PC-3 (cell line): ENCODE results near the gene DIP2B. TPM values are rescaled to one million over a fixed set of nuclear protein-coding genes. Genes with fewer than 3 reads are reported as not detected.

Experiments
- ATAC-seq: fragments of 200-7000 bp; cut with Tn5 transposase; 2 replicates; pipeline ENCODE4 v1.9.1; 2020; ENCODE audit warnings: mild to moderate bottlenecking, moderate library complexity
- BruUV-seq: library from RNA; stranded (reverse); fragments of 400-500 nt; replicated peaks from 2 replicates; lab custom pipeline; 2021; lab: Mats Ljungman, UMichigan
- CTCF ChIA-PET: fragments of 300-600 bp; sonication (Branson Sonifier 250); formaldehyde crosslinking; loops from one replicate; lab custom pipeline; 2022; ENCODE audit warnings: antibody characterized with exemption; lab: Charles Lee
- POLR2A ChIA-PET: fragments of 300-600 bp; sonication (Branson Sonifier 250); formaldehyde crosslinking; loops from one replicate; lab custom pipeline; 2022; ENCODE audit warnings: antibody characterized with exemption; ENCODE audit not compliant: unreplicated experiment; lab: Charles Lee
- DNase-seq: peaks from one replicate; pipeline ENCODE4 v3.0.0-alpha.2; 2015
- H2AFZ ChIP-seq: fragments of 300-600 bp; sonication (generic); 2 replicates; pipeline ENCODE4 v1.6.0; 2016; ENCODE audit warnings: antibody characterized with exemption, low read length
- H3F3A ChIP-seq: fragments of 300-600 bp; sonication (generic); one replicate; pipeline ENCODE4 v1.6.0; 2017; ENCODE audit warnings: antibody characterized with exemption, low read length, control low read depth, mild to moderate bottlenecking; ENCODE audit not compliant: unreplicated experiment
- H3K27ac ChIP-seq: fragments of 300-600 bp; sonication (generic); 2 replicates; pipeline ENCODE4 v1.5.1; 2016; ENCODE audit warnings: mild to moderate bottlenecking, low read length
- H3K27me3 ChIP-seq: fragments of 300-600 bp; sonication (generic); 2 replicates; pipeline ENCODE4 v1.6.1; 2016; ENCODE audit warnings: low read length, mixed read lengths
- H3K36me3 ChIP-seq: fragments of 300-600 bp; sonication (generic); 2 replicates; pipeline ENCODE4 v1.6.1; 2016; ENCODE audit warnings: low read depth, mixed run types, low read length, mixed read lengths
- H3K4me1 ChIP-seq: fragments of 300-600 bp; sonication (generic); 2 replicates; pipeline ENCODE4 v1.5.1; 2016; ENCODE audit warnings: low read length; ENCODE audit not compliant: insufficient read depth
- H3K4me2 ChIP-seq: fragments of 300-600 bp; sonication (generic); 2 replicates; pipeline ENCODE4 v1.6.0; 2016; ENCODE audit warnings: low read length
- H3K4me3 ChIP-seq: fragments of 300-600 bp; sonication (generic); 2 replicates; pipeline ENCODE4 v1.5.1; 2016; ENCODE audit warnings: mild to moderate bottlenecking, low read length, mixed read lengths
- H3K79me2 ChIP-seq: fragments of 300-600 bp; sonication (generic); 2 replicates; pipeline ENCODE4 v1.6.1; 2017; ENCODE audit warnings: low read length, mixed read lengths
- H3K9ac ChIP-seq: fragments of 300-600 bp; sonication (generic); 2 replicates; pipeline ENCODE4 v1.6.0; 2016; ENCODE audit warnings: mild to moderate bottlenecking, low read length
- H3K9me2 ChIP-seq: fragments of 300-600 bp; sonication (generic); replicated peaks from 2 replicates; pipeline ENCODE4 v1.6.1; 2016; ENCODE audit warnings: mixed run types, low read length, mixed read lengths
- H3K9me3 ChIP-seq: fragments of 300-600 bp; sonication (generic); 2 replicates; pipeline ENCODE4 v1.6.1; 2016; ENCODE audit warnings: low read length, mixed read lengths
- H4K20me1 ChIP-seq: fragments of 300-600 bp; sonication (generic); 2 replicates; pipeline ENCODE4 v1.6.1; 2016; ENCODE audit warnings: low read length, mixed read lengths
- EZH2 ChIP-seq: fragments of 300-600 bp; sonication (generic); IDR thresholded peaks from one replicate; pipeline ENCODE4 v1.6.1; 2017; ENCODE audit warnings: antibody characterized with exemption, mild to moderate bottlenecking, low read length; ENCODE audit not compliant: unreplicated experiment
- EZH2phosphoT487 ChIP-seq: fragments of 300-600 bp; sonication (generic); IDR thresholded peaks from 2 replicates; pipeline ENCODE4 v1.6.1; 2018; ENCODE audit warnings: mild to moderate bottlenecking, antibody characterized with exemption, low read length, borderline replicate concordance
- intact Hi-C: fragments of 100-400 bp; cut with micrococcal nuclease; formaldehyde crosslinking; loops from 2 replicates; pipeline ENCODE4 v1.9.0; 2023
- total RNA-seq: library from RNA; depleted of rRNA; stranded (reverse); fragments of >200 nt; gene quantifications from 2 replicates; pipeline ENCODE4 v1.2.3, GENCODE V29; 2014
- TF ChIP-seq, protein P1 (sequence below): fragments of 300-600 bp; sonication (generic); conservative IDR thresholded peaks from 2 replicates; pipeline ENCODE4 v1.5.1; 2017; ENCODE audit warnings: antibody characterized with exemption, low read depth, mild to moderate bottlenecking, low read length

DIP2B gene
- total RNA-seq, 1 experiment from 2014 or later, result 36.3 TPM

DNA sequence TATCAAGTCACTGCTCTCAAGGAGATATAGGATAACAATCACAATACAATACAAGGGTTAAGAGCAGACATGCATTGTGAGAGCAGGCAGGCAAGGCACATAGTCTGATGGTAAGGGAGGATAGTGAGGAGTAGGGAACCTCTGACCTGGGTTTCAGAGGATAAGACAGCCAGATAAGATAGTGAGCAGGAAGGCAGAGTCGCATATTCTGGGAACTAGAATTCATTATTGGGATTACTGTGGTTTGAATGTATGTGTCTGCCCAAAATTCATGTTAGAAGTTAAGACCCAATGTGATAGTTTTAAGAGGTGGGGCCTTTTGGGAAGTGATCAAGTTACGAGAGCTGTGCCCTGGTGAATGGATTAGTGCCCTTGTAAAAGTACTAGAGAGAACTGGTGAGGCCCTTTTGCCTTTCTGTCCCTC, 244.7 kb downstream of the DIP2B start:
- Histone ChIP-seq H3K9me3 (no peaks in the 10 kb centered on the region), H3K4me2 (no peak overlapping the region), H3K27me3 (no peaks in the 10 kb centered on the region), H3K79me2 (no peaks in the 10 kb centered on the region), H3K27ac (no peak overlapping the region), H3K4me1 (no peaks in the 10 kb centered on the region), H3K36me3 (peaks cover 26% of the 10 kb centered on the region; the same call in 1 of the 2 replicates), H3K4me3 (no peak overlapping the region), H3K9ac (no peak overlapping the region), H3K9me2 (no peaks in the 10 kb centered on the region), H2AFZ (no peak overlapping the region), H4K20me1 (no peaks in the 10 kb centered on the region), H3F3A (no peaks in the 10 kb centered on the region)
- TF ChIP-seq EZH2phosphoT487 (no peak), EZH2 (no peak)
- DNase-seq, result no peak
- intact Hi-C loops, result no loop called here
- ChIA-PET CTCF (no interaction called here), POLR2A (no interaction called here)
- BruUV-seq, result no TSS peak
- no peak for ATAC-seq

DNA sequence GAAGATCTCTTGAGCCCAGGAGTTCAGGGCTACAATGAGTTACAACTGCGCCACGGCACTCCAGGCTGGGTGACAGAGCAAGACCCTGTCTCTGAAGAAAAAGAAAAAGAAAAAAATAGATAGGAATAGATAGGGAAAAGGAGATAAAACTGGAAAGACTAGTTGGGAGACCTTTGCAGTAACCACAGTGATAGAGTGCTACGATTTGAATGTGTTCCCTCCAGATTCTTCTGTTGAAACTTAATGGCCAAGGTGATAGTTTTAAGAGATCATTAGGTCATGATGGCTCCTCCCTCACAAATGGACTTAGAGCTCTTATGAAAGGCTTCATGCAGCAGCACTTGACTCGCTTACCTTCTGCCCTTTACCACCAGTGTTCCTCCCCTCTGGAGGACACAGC, 245.6 kb downstream of the DIP2B start:
- H4K20me1 ChIP-seq, result no peaks in the 10 kb centered on the region
- no peak overlapping the region for H3K4me3 ChIP-seq
- no peak overlapping the region for H2AFZ ChIP-seq
- no peaks in the 10 kb centered on the region for H3F3A ChIP-seq
- peaks cover 19% of the 10 kb centered on the region; the same call in 1 of the 2 replicates for H3K36me3 ChIP-seq
- H3K9me3 ChIP-seq, result no peaks in the 10 kb centered on the region
- DNase-seq (no peak), ATAC-seq (no peak)
- no peak overlapping the region for H3K27ac ChIP-seq
- intact Hi-C loops, result no loop called here
- TF ChIP-seq, protein P1, sequence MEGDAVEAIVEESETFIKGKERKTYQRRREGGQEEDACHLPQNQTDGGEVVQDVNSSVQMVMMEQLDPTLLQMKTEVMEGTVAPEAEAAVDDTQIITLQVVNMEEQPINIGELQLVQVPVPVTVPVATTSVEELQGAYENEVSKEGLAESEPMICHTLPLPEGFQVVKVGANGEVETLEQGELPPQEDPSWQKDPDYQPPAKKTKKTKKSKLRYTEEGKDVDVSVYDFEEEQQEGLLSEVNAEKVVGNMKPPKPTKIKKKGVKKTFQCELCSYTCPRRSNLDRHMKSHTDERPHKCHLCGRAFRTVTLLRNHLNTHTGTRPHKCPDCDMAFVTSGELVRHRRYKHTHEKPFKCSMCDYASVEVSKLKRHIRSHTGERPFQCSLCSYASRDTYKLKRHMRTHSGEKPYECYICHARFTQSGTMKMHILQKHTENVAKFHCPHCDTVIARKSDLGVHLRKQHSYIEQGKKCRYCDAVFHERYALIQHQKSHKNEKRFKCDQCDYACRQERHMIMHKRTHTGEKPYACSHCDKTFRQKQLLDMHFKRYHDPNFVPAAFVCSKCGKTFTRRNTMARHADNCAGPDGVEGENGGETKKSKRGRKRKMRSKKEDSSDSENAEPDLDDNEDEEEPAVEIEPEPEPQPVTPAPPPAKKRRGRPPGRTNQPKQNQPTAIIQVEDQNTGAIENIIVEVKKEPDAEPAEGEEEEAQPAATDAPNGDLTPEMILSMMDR, result no peak
- no peak for TF ChIP-seq EZH2
- TF ChIP-seq EZH2phosphoT487, result no peak
- POLR2A ChIA-PET, result no interaction called here
- CTCF ChIA-PET, result no interaction called here
- no peak overlapping the region for H3K9ac ChIP-seq
- H3K79me2 ChIP-seq, result no peaks in the 10 kb centered on the region
- BruUV-seq, result no TSS peak
- no peak overlapping the region for H3K4me2 ChIP-seq
- H3K9me2 ChIP-seq, result no peaks in the 10 kb centered on the region
- H3K4me1 ChIP-seq, result no peaks in the 10 kb centered on the region
- H3K27me3 ChIP-seq, result no peaks in the 10 kb centered on the region

DNA sequence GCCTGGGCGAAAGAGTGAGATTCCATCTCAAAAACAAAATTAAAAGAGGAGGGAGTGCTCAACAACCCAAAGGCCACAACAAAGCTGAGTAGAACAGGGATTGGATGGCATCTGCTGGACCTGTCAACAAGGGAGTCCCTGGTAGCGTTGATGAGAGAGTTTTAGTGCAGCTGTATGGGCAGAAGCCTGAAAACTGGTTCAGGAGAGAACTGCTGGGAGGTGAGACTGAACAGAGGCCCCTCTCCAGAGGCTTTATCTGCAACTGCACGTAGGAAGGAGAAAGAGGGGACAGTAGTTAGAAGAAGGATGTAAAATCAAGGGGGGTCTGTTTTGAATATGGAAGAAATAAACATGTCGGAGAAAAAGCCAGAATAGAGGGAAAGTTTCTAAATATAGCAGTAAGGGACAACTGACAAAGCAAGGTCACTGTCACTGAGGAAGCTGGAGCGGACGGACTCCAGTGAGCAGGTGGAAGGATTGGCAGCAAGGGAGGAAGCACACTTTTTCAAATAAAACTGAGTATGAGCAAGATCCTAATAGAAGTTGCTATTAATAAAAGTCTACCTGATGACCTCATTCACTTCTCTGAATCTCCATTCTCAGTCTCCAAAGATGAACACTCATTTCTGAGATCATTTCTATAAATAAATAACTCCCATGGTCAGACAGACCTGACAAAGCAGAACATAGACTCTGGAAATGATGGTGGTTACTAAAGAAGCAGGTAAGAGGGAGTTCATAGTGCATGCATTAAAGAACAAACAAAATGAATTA, 247.3 kb downstream of the DIP2B start:
- no TSS peak for BruUV-seq
- Histone ChIP-seq H2AFZ (no peak overlapping the region), H3K9ac (no peak overlapping the region), H4K20me1 (no peaks in the 10 kb centered on the region), H3F3A (no peaks in the 10 kb centered on the region), H3K4me2 (no peak overlapping the region), H3K9me3 (no peaks in the 10 kb centered on the region), H3K4me3 (no peak overlapping the region), H3K4me1 (no peaks in the 10 kb centered on the region), H3K36me3 (peaks cover 8% of the 10 kb centered on the region; the same call in 1 of the 2 replicates), H3K9me2 (no peaks in the 10 kb centered on the region), H3K79me2 (no peaks in the 10 kb centered on the region), H3K27me3 (no peaks in the 10 kb centered on the region), H3K27ac (no peak overlapping the region)
- POLR2A ChIA-PET, result no interaction called here
- TF ChIP-seq EZH2 (no peak), EZH2phosphoT487 (no peak)
- TF ChIP-seq, protein P1, result no peak
- CTCF ChIA-PET, result no interaction called here
- intact Hi-C loops, result no loop called here
- ATAC-seq (no peak), DNase-seq (no peak)
